Measurements from ENCODE around the gene COBL.

DNA sequence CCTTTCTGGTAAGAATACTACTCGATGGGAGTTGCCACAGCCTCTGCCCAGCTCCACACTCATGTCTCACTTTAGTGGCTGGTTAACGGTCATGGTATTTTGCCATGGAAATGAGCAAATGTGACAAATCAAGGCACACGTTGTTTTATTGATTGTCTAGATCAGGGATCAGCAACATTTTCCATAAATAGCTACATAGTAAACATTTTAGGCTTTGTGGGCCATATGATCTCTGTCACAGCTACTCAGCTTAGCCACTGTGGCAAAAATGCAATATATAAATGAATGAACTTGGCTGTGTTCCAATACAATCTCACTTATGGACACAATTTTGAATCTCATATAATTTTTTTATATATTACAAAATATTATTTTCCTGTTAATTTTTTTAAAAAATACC, 76.9 kb downstream of the COBL start:
- TF ChIP-seq, protein P1, sequence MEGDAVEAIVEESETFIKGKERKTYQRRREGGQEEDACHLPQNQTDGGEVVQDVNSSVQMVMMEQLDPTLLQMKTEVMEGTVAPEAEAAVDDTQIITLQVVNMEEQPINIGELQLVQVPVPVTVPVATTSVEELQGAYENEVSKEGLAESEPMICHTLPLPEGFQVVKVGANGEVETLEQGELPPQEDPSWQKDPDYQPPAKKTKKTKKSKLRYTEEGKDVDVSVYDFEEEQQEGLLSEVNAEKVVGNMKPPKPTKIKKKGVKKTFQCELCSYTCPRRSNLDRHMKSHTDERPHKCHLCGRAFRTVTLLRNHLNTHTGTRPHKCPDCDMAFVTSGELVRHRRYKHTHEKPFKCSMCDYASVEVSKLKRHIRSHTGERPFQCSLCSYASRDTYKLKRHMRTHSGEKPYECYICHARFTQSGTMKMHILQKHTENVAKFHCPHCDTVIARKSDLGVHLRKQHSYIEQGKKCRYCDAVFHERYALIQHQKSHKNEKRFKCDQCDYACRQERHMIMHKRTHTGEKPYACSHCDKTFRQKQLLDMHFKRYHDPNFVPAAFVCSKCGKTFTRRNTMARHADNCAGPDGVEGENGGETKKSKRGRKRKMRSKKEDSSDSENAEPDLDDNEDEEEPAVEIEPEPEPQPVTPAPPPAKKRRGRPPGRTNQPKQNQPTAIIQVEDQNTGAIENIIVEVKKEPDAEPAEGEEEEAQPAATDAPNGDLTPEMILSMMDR (conservative IDR thresholded peaks at IDR 0.05): no peak
- TF ChIP-seq EZH2 (IDR thresholded peaks at IDR 0.05; ENCODE audit: low read depth): no peak
